Peyer's patch (tissue), 4 donors: ENCODE results near the gene FNDC11. TPM values are rescaled to one million over a fixed set of nuclear protein-coding genes. Genes with fewer than 3 reads are reported as not detected.

Experiments
- DNase-seq, 3 donors: peaks; one replicate each; pipeline ENCODE4 v3.0.0-alpha.2; 2017 to 2019
- H3K27ac ChIP-seq, 4 donors: fragments of 200-600 bp; sonication (generic); one replicate each; pipeline ENCODE4 v1.5.1; 2016 to 2019
- H3K27me3 ChIP-seq, 2 donors: fragments of 200-600 bp; sonication (generic); one replicate each; pipeline ENCODE4 v1.5.1; 2019
- H3K36me3 ChIP-seq, 3 donors: fragments of 200-600 bp; sonication (generic); one replicate each; pipeline ENCODE4 v1.5.1; 2016 to 2019
- H3K4me1 ChIP-seq, 4 donors: fragments of 200-600 bp; sonication (generic); one replicate each; pipeline ENCODE4 v1.5.1; 2016 to 2019
- H3K4me3 ChIP-seq, 4 donors: fragments of 200-600 bp; sonication (generic); 1 replicate in 3 of 4; 2 replicates in 1 of 4; pipeline ENCODE4 v1.5.1; 2016 to 2019; ENCODE audit warnings: mild to moderate bottlenecking in 1 of 4
- H3K9me3 ChIP-seq, 4 donors: fragments of 200-600 bp; sonication (generic); one replicate each; pipeline ENCODE4 v1.5.1; 2016 to 2019; ENCODE audit warnings: mild to moderate bottlenecking in 1 of 4
- CTCF ChIP-seq, 6 experiments: fragments of 450-650 bp in 4 of 6; fragments of 200-600 bp in 2 of 6; sonication (generic) in 1 of 6; IDR thresholded peaks; one replicate each; pipeline ENCODE4 v1.5.1; 2017 to 2019; ENCODE audit warnings: antibody characterized with exemption in 6 of 6, mild to moderate bottlenecking in 3 of 6, moderate library complexity in 1 of 6
- POLR2A ChIP-seq, 2 donors: fragments of 450-650 bp; IDR thresholded peaks; one replicate each; pipeline ENCODE4 v1.5.1; 2017; ENCODE audit warnings: antibody characterized with exemption in 2 of 2, mild to moderate bottlenecking in 2 of 2, moderate library complexity in 2 of 2
- total RNA-seq, 4 donors: library from RNA; depleted of rRNA; stranded (reverse); fragments of >200 nt; gene quantifications; one replicate each; pipeline ENCODE4 v1.1.0, GENCODE V29; 2016

FNDC11 gene
- total RNA-seq, 4 donors from 2014 or later, result 0.67 TPM; not detected in 3

- DNase-seq, result peak in 1 of 3 donors; percentile 40
- Histone ChIP-seq H3K27me3 (no peaks in the 10 kb centered on the region), H3K27ac (no peak overlapping the region), H3K9me3 (no peaks in the 10 kb centered on the region), H3K4me3 (no peak overlapping the region), H3K36me3 (peaks cover 0 to 13% (median 0%) of the 10 kb centered on the region in 3 donors), H3K4me1 (peaks cover 0 to 27% (median 11%) of the 10 kb centered on the region in 4 donors)
- TF ChIP-seq POLR2A (IDR thresholded peaks at IDR 0.05) (no peak), CTCF (IDR thresholded peaks at IDR 0.05) (no peak)
Measured at GRCh38 chr20:63518351-63518861, 35.6 kb upstream of the FNDC11 start.

- H3K9me3 ChIP-seq, result no peaks in the 10 kb centered on the region
- TF ChIP-seq CTCF (IDR thresholded peaks at IDR 0.05), result no peak
- TF ChIP-seq POLR2A (IDR thresholded peaks at IDR 0.05), result no peak
- peak overlapping the region in 3 of 4 donors; percentile 76 to 99 (median 98) for H3K4me3 ChIP-seq
- H3K27me3 ChIP-seq, result no peaks in the 10 kb centered on the region
- no peak overlapping the region for H3K27ac ChIP-seq
- peaks cover 0 to 16% (median 0%) of the 10 kb centered on the region in 3 donors for H3K36me3 ChIP-seq
- peaks cover 0 to 27% (median 11%) of the 10 kb centered on the region in 4 donors for H3K4me1 ChIP-seq
- peak in 1 of 3 donors; percentile 48 for DNase-seq
Measured at GRCh38 chr20:63518946-63519667, 34.9 kb upstream of the FNDC11 start.

- H3K4me3 ChIP-seq, result peak overlapping the region; percentile 76 to 99 (median 98)
- peaks cover 0 to 16% (median 0%) of the 10 kb centered on the region in 3 donors for H3K36me3 ChIP-seq
- H3K27ac ChIP-seq, result peak overlapping the region; percentile 93 to 99 (median 96)
- no peaks in the 10 kb centered on the region for H3K27me3 ChIP-seq
- DNase-seq, result peak in 2 of 3 donors; percentile 67 to 84
- peaks cover 0 to 27% (median 11%) of the 10 kb centered on the region in 4 donors for H3K4me1 ChIP-seq
- no peaks in the 10 kb centered on the region for H3K9me3 ChIP-seq
- peak in 3 of 6 experiments; percentile 9 to 26 (median 17) for TF ChIP-seq CTCF (IDR thresholded peaks at IDR 0.05)
- TF ChIP-seq POLR2A (IDR thresholded peaks at IDR 0.05), result no peak
Measured at GRCh38 chr20:63519668-63520503, 34.1 kb upstream of the FNDC11 start.

- peak; percentile 91 for TF ChIP-seq POLR2A (IDR thresholded peaks at IDR 0.05)
- TF ChIP-seq CTCF (IDR thresholded peaks at IDR 0.05), result no peak
- peaks cover 0 to 27% (median 11%) of the 10 kb centered on the region in 4 donors for H3K4me1 ChIP-seq
- peaks cover 0 to 16% (median 0%) of the 10 kb centered on the region in 3 donors for H3K36me3 ChIP-seq
- DNase-seq, result peak; percentile 84 to 92 (median 90)
- H3K4me3 ChIP-seq, result peak within 1 kb of the TSS; percentile 76 to 99 (median 98)
- no peaks in the 10 kb centered on the region for H3K9me3 ChIP-seq
- no peaks in the 10 kb centered on the region for H3K27me3 ChIP-seq
- H3K27ac ChIP-seq, result peak within 1 kb of the TSS; percentile 93 to 99 (median 96)
Measured at GRCh38 chr20:63520504-63520933, 33.4 kb upstream of the FNDC11 start, which contains the start of gene PPDPF. PPDPF (plus strand) TSS chr20:63520765; CDS start chr20:63521309, 544 bp downstream.

- Histone ChIP-seq H3K27me3 (no peaks in the 10 kb centered on the region), H3K36me3 (peaks cover 0 to 16% (median 0%) of the 10 kb centered on the region in 3 donors), H3K4me3 (peak overlapping the region; percentile 76 to 99 (median 98)), H3K27ac (peak overlapping the region; percentile 93 to 99 (median 96)), H3K4me1 (peaks cover 0 to 27% (median 11%) of the 10 kb centered on the region in 4 donors), H3K9me3 (no peaks in the 10 kb centered on the region)
- TF ChIP-seq CTCF (IDR thresholded peaks at IDR 0.05), result peak in 2 of 6 experiments; percentile 13 to 15
- no peak for TF ChIP-seq POLR2A (IDR thresholded peaks at IDR 0.05)
- DNase-seq, result peak; percentile 42 to 88 (median 81)
Measured at GRCh38 chr20:63520934-63521601, 32.9 kb upstream of the FNDC11 start.
